Kidney (tissue), 14 donors: ENCODE measurements around the gene IPCEF1. TPM values are rescaled to one million over a fixed set of nuclear protein-coding genes. Genes with fewer than 3 reads are reported as not detected.

Source experiments
- DNase-seq, 5 donors: peaks; one replicate each; pipeline ENCODE4 v3.0.0-alpha.2; 2013 to 2020
- FAIRE-seq: peaks from 2 replicates; lab custom pipeline; 2012; peaks lifted over from hg19 to GRCh38; lab: Jason Lieb, UNC
- H3K27ac ChIP-seq, 2 donors: one replicate each; pipeline ENCODE4 v1.7.0; 2013; ENCODE audit warnings: low read depth in 2 of 2, low read length in 2 of 2, inconsistent platforms in 1 of 2
- H3K27me3 ChIP-seq: one replicate; pipeline ENCODE4 v1.7.1; 2013; ENCODE audit warnings: low read length, inconsistent platforms; ENCODE audit not compliant: control insufficient read depth, insufficient read depth
- H3K36me3 ChIP-seq, 3 donors: one replicate each; pipeline versions ENCODE4 v1.7.0 to v1.7.1; 2013; ENCODE audit warnings: low read length in 3 of 3, control low read depth in 1 of 3, inconsistent platforms in 1 of 3; ENCODE audit not compliant: insufficient read depth in 3 of 3, control insufficient read depth in 2 of 3
- H3K4me1 ChIP-seq, 3 donors: one replicate each; pipeline versions ENCODE4 v1.7.0 to v1.7.1; 2013; ENCODE audit warnings: low read length in 3 of 3, inconsistent platforms in 1 of 3, low read depth in 1 of 3; ENCODE audit not compliant: control insufficient read depth in 2 of 3, insufficient read depth in 2 of 3
- H3K4me3 ChIP-seq, 3 donors: one replicate each; pipeline versions ENCODE4 v1.7.0 to v1.8.1; 2013; ENCODE audit warnings: low read length in 3 of 3, control low read depth in 1 of 3, inconsistent platforms in 1 of 3
- H3K9ac ChIP-seq, 3 donors: one replicate each; pipeline versions ENCODE4 v1.7.0 to v1.7.1; 2013; ENCODE audit warnings: low read length in 3 of 3, control low read depth in 1 of 3, inconsistent platforms in 1 of 3
- H3K9me3 ChIP-seq, 3 donors: one replicate each; pipeline versions ENCODE4 v1.7.0 to v1.7.1; 2013; ENCODE audit warnings: low read length in 3 of 3, control low read depth in 1 of 3, inconsistent platforms in 1 of 3; ENCODE audit not compliant: control insufficient read depth in 2 of 3, insufficient read depth in 1 of 3
- intact Hi-C: fragments of 100-400 bp; cut with DNase I; formaldehyde crosslinking; loops from one replicate; pipeline ENCODE4 v1.11.1; 2022
- polyA plus RNA-seq: library from polyadenylated mRNA; stranded (reverse); fragments of 350-450 nt; fragmentation: Illumina TruSeq; extraction: RNeasy Lipid Tissue Mini Kit (QIAGEN cat#74804); gene quantifications from one replicate; pipeline ENCODE4 v1.2.3, GENCODE V29; 2014; ENCODE audit warnings: low read depth, low replicate concordance; ENCODE audit not compliant: insufficient read depth
- total RNA-seq: library from RNA; stranded (reverse); fragmentation: NEBNext Ultra II Directional; extraction: Animal tissue kit (Norgen Biotek cat#: 25700); gene quantifications from one replicate; pipeline ENCODE4 v1.2.1, GENCODE V29; 2021
- TF ChIP-seq, protein P1 (sequence below): IDR thresholded peaks from 3 replicates; pipeline ENCODE4 v1.5.1; 2012; ENCODE audit warnings: mild to moderate bottlenecking, moderate library complexity, borderline replicate concordance; ENCODE audit not compliant: insufficient read depth; ENCODE audit errors: extremely low read depth
- donor health status: control.
- donor health status: control.
- donor health status: control.
- donor health status: control.
- donor health status: control.
- donor health status: DM: yes; HTN: yes; CAD: no.
- donor health status: Normal renal cell carcinoma (clear cell type).

Gene IPCEF1
- total and polyA plus RNA-seq, 2 donors from 2014 or later = 2.7 to 25.9 TPM

DNA sequence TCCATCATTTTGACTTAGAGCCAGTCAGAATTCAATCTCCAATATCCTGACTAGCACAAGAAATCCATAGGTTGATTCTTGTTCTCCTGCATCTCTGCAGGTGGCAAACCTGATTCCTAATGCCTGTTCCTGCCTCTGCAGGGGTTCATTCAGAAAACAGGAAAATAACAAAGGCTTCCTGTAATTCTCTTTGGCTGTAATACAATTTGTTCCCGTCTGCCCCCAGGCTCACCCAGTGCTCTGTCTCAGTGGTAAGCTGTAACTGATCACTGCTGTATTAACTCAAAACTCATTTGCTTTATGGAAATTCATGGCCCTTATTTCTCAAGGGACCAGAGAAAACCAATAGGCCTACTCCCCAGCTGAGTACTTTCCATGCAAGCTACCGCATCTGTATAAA lies 228.9 kb downstream of the IPCEF1 start:
- intact Hi-C loops = no loop called here
- peaks cover 0 to under 1% (median 0%) of the 10 kb centered on the region in 3 donors for H3K9me3 ChIP-seq
- no peak overlapping the region for H3K27ac ChIP-seq
- DNase-seq (no peak), FAIRE-seq (no peak)
- H3K4me1 ChIP-seq = no peaks in the 10 kb centered on the region
- no peak overlapping the region for H3K9ac ChIP-seq
- no peaks in the 10 kb centered on the region for H3K36me3 ChIP-seq
- no peak overlapping the region for H3K4me3 ChIP-seq
- H3K27me3 ChIP-seq = no peaks in the 10 kb centered on the region
- TF ChIP-seq, protein P1, sequence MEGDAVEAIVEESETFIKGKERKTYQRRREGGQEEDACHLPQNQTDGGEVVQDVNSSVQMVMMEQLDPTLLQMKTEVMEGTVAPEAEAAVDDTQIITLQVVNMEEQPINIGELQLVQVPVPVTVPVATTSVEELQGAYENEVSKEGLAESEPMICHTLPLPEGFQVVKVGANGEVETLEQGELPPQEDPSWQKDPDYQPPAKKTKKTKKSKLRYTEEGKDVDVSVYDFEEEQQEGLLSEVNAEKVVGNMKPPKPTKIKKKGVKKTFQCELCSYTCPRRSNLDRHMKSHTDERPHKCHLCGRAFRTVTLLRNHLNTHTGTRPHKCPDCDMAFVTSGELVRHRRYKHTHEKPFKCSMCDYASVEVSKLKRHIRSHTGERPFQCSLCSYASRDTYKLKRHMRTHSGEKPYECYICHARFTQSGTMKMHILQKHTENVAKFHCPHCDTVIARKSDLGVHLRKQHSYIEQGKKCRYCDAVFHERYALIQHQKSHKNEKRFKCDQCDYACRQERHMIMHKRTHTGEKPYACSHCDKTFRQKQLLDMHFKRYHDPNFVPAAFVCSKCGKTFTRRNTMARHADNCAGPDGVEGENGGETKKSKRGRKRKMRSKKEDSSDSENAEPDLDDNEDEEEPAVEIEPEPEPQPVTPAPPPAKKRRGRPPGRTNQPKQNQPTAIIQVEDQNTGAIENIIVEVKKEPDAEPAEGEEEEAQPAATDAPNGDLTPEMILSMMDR = no peak

DNA sequence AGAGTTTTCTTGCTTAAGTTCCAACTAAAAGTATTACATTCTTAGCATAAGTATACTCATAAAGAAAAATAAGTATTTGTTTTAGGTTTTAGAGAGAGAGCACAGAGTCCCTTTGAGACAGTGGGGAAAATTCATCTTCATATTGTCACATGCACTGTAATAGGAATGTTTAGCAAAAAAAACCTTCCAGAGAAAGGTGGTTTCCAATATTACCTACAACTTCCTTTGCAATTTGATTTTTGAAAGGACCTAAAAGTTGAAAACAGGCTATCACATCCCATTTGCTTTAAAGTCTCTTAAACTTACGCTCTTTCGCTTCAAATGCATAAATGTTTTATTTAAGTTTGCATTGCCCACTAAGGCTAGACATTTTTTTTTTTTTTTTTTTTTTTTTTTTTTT lies 231.2 kb downstream of the IPCEF1 start:
- no peak for FAIRE-seq

DNA sequence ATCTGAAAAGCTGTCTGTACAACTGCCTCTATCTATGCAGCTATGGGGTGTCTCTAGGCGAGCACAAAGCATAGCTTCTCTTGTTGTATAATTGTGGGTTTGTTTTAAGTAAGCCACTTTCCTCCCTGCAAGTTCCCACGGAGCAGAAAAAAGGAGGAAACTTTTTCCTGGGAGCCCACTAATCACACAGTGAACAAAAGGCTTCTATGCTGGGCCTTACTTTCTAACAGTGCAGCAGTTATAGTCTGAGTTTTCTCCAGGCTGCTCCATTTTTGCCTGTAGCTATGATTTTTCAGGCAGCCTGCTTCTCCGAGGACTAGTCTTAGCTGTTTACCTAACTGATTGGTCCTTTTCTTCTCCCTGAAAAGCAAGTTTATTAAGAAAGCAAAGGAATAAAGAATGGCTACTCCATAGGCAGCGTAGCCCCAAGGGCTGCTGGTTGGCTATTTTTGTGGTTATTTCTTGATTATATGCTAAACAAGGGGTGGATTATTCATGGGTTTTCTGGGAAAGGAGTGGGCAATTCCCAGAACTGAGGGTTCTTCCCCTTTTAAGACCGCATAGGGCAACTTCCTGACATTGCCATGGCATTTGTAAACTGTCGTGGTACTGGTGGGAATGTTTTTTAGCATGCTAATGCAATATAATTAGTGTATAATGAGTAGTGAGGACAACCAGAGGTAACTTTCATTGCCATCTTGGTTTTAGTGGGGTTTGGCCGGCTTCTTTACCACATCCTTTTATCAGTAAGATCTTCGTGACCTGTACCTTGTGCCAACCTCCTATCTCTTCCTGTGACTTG lies 233.2 kb downstream of the IPCEF1 start:
- no peaks in the 10 kb centered on the region for H3K36me3 ChIP-seq
- no peaks in the 10 kb centered on the region for H3K27me3 ChIP-seq
- H3K9me3 ChIP-seq = peaks cover 0 to 7% (median 0%) of the 10 kb centered on the region in 3 donors
- H3K9ac ChIP-seq = no peak overlapping the region
- intact Hi-C loops = no loop called here
- FAIRE-seq = no peak
- no peak overlapping the region for H3K4me3 ChIP-seq
- H3K4me1 ChIP-seq = no peaks in the 10 kb centered on the region
- H3K27ac ChIP-seq = no peak overlapping the region
- no peak for DNase-seq
- TF ChIP-seq, protein P1 = no peak

More for the DNA sequence above, 231.2 kb downstream of the IPCEF1 start:
- Histone ChIP-seq H3K4me3 (no peak overlapping the region), H3K27ac (no peak overlapping the region), H3K9me3 (peaks cover 0 to 7% (median 0%) of the 10 kb centered on the region in 3 donors), H3K4me1 (no peaks in the 10 kb centered on the region), H3K9ac (no peak overlapping the region), H3K36me3 (no peaks in the 10 kb centered on the region), H3K27me3 (no peaks in the 10 kb centered on the region)
- intact Hi-C loops = no loop called here
- TF ChIP-seq, protein P1 = no peak
- DNase-seq = no peak
